Measurements from ENCODE around the gene TACC2. TPM values are rescaled to one million over a fixed set of nuclear protein-coding genes. Genes with fewer than 3 reads are reported as not detected.
"Not testable (repeated sequence)": the region's sequence is repeated elsewhere in the genome, so short reads cannot be mapped to it uniquely, and the experiment has no call there.

TACC2 gene
- total RNA-seq, 1 experiment from 2014 or later: 7.3 TPM

DNA sequence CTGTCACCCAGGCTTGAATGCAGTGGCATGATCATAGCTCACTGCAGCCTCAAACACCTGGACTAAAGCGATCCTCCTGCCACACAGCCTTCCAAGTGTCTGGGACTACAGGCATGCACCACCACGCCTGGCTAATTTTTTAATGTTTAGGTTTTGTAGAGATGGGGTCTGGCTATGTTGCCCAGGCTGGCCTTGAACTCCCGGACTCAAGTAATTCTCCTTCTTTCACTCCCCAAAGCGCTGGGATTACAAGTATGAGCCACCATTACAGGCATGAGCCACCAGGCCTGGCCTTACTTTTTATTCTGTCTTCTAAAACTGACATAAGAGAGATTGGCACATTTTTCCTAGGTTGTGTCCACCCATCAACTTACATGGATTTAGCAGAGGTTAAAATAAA lies 33.3 kb downstream of the TACC2 start:
- no peak for DNase-seq (ENCODE audit: low read depth)

DNA sequence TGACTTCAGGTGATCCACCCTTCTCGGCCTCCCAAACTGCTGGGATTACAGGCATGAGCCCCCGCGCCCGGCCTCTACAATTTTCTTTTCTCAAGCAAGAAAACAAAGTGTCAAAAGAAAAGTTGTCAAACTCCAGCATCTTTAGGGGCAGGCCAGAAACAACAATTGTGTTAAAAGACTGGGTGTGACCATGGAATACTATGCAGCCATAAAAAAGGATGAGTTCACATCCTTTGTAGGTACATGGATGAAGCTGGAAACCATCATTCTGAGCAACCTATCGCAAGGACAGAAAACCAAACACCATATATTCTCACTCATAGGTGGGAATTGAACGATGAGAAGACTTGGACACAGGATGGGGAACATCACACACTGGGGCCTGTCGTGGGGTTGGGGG lies 34.3 kb downstream of the TACC2 start:
- not testable (repeated sequence) for DNase-seq (ENCODE audit: low read depth)

DNA sequence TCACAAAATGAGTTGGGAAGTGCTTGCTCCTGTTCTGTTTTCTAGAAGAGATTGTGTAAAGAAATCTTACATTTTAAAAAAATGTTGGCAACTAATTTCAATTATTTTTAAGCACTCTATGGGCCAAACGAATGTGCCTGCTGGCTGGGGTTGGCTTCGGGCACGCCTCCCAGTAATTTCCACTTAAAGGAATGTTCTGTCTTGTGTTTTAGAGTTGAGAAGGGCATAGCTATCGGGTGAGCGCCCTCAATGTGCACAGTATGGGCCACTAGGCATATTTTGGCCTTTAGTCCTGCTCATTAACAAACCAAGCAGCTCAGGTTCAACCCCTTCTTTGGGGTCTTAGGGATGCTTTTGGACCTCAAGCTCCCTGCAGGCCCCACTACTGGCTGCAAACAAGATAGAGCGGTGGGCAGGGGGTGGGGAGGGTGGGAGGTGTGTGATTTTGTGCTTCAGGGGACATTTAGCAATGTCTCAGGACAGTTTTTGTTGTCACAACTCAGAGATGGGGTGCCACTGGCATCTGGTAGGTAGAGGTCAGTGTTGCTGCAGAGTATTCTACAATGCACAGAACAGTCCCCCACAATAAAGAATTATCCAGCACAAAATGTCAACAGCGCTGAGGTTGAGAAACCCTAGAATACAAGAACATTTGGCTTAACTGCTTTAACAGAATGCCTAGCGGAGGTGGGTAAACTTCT lies 40.7 kb downstream of the TACC2 start:
- DNase-seq (ENCODE audit: low read depth): peak; percentile 18

DNA sequence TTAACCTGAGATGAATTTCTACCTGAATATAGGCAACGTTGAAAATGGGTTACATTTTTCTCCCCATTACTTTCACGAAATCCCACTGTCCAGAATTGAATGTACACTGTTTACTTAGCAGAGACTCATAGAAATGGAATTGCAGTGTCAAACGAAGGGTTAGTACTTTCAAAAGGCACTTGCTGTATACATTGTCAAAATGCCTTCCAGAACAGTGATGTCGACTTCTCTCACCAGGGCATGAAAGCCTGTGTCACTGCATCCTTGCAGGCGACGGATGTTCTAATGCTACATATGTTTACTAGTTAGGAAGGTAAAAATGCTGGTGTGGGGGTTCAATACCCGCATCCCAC lies 41.2 kb downstream of the TACC2 start:
- no peak for DNase-seq (ENCODE audit: low read depth)

DNA sequence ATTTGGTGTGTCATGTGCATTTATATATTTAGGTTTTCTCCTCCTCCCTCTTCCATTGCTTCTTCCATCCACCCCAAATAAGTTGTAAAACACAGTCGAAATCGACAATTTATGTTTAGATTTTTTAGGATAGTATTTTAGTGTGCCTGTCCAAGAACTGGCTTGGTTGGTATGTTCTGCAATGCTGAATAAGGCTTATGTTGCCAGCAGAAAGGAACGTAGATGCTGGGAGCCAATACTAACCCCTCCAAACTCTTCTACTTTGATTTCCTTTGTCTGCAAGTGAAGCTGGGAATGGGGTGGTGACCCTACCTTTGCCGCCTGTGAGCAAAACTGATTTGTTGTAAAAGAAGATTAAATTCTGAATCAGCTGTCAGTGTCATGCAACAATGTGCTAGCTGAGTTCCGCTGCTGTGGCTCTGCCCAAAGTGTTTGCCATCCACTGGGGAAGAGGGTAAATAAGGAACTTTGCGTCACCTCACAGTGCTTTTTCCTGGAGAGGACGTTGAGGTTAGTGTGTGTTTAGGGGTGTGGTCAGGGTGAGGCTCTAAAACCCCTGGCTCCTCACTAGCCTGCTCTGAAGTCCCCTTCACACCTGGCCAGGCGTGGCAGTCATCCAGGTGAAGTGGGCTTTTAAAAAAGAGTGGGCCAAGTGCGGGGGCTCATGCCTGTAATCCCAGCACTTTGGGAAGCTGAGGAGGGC lies 44.4 kb downstream of the TACC2 start:
- DNase-seq (ENCODE audit: low read depth): no peak

DNA sequence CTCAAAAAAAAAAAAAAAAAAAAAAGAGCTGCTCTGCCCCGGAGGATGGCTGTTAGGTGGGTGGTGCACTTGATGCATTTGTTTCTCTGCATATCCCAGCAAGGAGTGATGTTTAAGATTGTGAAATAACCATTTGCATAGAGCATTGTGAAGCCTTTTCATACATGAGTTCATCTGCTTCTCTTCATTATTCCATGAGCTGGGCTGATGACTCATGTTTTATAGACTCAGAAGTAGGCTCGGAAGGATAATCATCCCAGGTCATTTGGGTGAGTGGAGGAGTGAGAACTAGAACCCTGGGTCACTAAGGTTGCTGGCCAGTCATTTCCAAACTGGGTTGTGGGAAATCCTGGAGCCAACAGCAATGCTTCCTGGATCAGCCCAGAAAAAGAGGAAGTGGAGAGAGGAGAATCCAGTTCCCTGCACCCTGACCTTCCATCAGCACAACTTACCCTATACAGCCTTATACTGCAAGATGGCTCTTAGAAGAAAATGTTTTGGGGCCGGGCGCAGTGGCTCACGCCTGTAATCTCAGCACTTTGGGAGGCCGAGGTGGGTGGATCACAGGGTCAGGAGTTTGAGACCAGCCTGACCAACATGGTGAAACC lies 45.3 kb downstream of the TACC2 start:
- peak; percentile 33 for DNase-seq (ENCODE audit: low read depth)

DNA sequence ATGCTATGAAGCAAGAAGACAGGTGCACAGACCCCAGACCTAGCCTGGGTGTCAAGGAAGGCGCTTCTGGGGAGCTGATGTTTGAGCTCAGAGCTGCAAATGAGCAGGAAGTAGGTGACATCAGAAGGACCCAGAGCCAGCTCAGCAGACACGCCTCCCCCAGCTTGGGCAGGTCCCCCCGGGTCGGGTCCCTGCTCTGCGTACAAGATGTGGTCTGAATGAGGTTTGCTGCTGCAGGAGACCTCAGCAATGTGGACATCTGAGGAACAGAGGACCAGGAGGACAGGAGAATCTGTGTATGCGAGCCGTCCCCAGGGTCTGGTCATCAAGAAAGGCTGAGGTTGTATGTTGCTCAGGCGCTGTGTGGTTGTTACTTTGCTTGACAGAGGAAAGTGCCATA lies 51.8 kb downstream of the TACC2 start:
- DNase-seq (ENCODE audit: low read depth): no peak

DNA sequence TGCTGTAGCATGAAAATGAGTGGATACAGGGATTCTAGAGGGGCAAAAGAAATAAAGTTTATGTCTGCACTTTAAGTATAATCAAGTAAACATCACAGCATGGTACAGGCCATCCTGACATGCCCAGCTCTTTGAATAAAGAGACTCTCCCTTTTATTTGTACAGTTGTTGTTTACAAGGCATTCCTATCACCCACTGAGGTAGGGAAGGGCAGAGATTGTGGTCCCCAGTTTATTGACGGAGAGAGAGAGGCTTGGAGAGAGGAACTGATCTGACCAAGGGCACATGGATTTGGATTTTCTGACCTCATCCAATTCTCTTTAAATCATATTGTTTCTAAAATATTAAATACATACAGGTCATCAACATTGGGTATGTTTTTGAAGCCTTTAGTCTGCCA lies 53.9 kb downstream of the TACC2 start:
- no peak for DNase-seq (ENCODE audit: low read depth)

DNA sequence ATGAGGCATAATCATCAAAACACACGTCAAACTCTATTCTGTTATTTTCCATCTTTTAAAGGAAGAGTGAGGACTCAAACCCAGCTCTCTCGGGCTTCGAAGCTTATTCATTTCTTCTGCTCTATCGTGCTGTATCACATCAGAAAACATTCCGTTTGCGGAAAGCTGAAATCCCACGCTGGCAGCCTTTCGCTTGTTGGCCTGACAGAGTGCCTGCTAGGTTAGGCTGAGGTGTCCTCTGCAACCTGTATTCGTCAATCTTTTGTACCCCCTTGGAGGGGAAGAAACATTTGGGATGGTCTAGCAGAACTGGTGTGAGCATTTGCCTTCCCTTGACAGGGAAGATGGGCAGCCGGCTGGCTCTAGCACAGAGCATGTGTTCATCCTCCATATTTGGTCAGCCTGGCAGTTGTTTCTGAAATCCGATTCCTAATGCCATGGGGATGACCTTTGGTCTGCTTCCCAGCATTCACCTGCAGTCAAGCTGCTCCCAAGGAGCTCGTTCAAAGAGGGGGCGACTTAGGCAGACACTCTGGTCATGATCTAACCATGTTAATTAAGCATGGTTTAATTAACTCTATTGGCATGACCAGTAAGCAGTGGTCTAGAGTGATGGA lies 55.2 kb downstream of the TACC2 start:
- peak; percentile 25 for DNase-seq (ENCODE audit: low read depth)

DNA sequence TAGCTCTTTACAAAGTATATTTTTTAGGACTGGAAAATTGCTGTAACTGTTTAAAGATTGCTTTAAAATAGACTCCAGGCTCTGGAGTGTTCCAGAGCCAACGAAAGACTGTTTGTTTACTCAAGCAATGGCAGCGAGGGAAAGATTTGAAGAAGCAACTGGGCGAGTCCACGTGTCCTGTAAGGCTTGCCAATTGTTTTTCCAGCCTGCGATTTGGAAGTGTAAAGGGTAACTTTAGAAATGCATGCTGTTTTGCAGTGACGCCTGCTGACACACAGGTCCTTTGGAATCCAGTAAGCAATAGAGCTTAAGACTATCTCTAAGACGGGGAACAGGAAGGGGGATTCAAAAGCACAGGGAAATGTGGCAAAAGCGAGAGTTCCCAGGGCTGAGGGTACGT lies 55.8 kb downstream of the TACC2 start:
- DNase-seq (ENCODE audit: low read depth): no peak

DNA sequence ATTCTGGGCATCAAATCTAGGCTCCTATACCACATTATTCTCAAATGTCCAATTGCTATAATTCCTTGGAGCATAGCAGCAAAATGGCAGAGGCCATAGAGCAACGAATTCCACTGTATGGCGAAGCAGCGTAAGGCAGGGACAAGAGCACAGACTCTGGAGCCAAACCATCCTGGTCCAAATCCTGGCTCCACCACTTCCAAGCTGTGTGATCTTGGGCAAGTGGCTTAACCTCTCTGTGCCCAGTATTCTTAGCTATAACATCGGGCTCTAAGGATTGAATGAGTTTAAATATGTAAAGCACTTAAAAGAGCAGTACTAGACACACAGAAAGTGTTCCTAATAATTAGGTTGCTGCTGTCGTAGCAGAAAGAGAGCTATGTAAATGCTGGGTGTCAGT lies 56.2 kb downstream of the TACC2 start:
- no peak for DNase-seq (ENCODE audit: low read depth)

DNA sequence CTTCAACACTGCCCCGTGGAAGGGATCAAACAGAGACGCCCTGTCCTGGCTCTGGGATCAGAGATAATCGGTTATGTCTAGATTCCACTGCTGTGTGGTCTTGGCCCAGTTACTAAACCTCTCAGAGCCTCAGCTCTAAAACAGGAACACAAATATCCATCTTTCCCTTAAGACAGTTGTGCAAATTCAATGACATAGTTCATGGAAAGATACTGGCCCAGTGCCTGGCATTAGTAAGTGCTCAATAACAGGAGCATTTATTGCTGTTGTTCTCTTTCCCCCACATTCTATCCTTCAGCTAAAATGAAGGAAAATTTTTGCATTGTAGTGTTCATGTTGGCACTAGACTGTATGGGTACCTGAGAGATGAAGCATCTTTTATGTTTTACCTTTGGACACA lies 58.6 kb downstream of the TACC2 start:
- no peak for DNase-seq (ENCODE audit: low read depth)

DNA sequence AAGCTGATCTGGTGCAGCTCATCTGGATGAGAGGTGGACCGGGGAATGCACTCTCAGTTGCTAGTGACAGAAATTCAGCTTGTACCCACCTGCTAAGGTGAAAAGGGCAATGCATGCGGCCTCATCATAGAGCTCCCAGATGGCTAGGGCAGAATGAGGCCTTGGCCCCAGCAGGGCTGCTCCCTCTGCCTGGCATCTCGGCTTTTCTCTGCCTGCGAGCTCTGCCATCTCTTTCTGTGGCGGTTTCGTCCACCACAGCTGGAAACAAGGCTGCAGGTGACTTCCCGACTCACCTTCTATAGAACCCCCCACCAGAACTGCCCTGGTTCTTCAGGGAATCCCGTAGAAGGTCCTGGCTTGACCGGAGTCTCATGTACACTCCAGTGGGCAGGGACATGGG lies 60.1 kb downstream of the TACC2 start:
- no peak for DNase-seq (ENCODE audit: low read depth)

DNA sequence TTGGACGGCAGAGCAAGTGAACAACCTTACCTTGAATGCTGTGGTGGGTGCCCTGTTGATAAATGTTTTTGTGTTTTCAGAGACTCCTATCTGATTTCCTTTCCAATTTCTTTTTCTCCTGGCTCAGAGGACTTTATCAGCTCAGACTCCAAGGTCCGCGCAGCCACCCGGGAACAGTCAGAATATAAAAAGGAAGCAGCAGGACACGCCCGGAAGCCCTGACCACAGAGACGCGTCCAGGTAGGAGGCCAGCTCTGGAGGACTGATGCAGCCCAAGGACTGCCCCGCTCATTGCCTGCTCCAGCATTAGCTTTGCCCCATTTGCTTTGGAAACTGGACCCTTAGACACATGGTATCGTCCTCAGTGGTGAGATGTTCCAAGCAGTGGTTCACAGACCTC lies 61.3 kb downstream of the TACC2 start:
- DNase-seq (ENCODE audit: low read depth): no peak

DNA sequence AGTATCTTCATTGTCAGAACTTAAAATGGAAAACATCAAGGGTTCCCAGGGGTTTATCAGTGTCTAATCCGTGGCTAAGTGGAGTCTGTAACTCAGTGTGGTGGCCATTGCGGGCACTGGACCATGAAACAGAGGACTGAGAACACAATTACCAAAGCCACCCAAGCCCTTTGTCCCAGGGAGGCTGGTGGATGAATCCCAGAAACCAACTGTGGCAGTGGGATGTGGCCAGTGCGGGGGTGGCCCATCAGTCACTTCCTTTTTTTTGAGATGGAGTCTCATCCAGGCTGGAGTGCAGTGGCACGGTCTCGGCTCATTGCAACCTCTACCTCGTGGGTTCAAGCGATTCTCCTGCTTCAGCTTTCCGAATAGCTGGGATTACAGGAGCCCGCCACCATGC lies 61.8 kb downstream of the TACC2 start:
- DNase-seq (ENCODE audit: low read depth): no peak

DNA sequence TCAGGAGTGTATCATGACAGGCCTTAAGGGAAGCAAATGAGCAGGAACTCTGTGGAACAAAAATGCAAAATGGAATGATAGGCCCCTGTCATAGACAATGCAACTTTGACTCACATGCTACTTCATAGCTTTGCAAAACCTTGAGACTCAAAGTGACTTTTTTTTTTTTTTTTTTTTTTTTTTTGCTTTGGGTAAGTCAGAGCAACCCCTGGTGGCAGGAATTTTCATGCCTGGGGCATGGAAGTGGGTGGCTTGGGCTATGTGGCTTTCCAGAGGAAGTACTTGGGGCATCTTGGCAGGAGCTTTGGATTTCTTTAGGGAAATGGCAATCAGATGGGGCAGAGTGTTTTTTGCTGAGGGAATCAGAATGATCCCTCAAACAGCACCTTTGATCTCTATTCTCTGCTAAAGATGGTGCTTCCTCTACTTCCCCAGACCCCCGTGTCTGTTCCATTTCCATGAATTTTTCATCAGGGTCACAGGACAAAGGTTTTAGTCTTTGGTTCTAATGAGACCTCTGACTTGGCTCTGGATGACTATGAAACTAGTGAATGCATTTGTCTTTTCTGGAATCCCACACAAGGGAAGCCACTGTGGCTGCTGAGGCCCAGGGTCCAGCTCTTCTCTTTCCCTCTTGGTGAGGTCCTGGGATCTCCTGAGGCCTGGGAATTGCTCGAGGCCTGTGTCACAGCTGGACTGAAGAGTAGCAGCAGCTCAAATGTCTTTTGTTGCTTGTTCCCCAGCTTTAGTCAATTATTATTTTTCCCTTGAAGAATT lies 62.8 kb downstream of the TACC2 start:
- DNase-seq (ENCODE audit: low read depth): peak; percentile 92

DNA sequence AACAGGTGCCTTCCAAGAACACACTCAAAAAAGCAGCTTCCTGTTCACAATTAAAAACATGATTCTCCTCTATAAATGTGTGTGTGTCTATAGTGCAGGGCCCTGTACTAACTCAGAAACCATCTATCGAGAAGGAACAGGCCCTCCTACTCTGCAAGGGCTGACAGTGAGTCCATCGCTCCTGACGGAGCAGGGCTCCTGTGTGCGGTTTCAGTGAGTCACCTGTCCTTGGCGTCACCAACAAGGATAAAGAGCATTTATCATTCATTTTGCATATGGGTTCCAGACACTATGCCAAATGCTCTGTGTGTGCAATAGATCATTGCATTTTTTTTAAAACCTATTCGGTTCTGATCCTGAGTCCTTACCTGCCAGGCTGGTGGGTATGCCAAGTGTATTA lies 63.7 kb downstream of the TACC2 start:
- DNase-seq (ENCODE audit: low read depth): peak; percentile 61

DNA sequence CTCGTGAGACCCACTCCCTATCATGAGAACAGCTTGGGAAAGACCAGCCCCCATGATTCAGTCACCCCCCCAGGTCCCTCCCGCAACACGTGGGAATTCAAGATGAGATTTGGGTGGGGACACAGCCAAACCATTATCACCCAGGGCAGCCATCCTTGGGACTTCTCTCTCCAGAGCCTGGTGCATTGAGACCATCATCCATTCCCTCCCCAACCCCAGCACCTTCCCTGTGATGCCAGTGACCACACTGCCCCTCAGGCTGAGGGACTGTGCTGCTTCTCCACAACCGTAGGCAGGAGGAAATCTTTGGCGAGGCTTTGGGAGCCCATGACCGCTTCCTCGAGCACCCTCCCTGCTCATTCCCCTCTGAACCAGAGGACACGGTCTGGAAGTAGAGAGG lies 64.4 kb downstream of the TACC2 start:
- DNase-seq (ENCODE audit: low read depth): no peak

DNA sequence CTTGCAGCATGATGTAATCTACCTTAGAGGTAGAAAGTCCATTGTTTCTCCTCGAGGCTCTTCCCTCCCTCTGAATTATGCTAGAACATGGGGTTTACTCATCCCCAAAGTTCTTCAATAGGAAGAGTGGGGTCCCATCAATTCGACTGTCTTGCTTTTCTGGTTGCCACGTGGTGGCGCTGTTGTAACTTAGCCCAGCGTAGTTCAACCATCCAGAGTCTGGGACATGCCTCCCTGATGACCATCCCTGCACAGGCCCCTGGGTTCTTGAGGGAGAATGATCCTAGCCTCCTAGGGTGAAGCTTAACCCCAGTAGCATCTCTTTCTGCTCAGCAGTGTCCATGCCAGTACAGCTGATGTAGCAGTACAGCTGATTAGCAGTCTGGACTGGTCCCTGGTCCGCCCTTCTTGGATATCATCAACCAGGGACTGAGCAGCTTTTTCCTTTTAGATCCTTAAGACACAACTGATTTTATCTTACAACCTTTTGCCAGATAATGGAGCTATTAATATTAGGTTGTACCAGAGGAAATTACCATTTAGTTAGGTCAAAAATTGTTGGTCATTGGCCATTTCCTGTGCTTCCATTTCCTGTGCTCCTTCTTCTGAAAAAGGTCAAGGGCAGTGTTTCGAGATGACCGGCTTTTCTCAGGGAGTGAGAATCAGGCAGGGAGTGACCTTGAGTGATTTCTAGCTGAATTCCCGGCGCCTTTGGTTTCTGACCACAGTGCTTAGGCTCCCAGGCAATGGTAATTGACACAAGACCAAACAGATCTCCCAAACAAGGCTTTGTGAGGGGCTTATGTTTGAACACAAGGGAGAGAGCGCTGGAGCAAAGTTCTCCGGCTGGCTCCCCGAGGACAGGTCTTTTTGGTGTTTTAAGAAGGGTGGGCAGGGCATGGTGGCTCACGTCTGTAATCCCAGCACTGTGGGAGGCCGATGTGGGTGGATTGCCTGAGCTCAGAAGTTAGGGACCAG lies 65.4 kb downstream of the TACC2 start:
- DNase-seq (ENCODE audit: low read depth): peak; percentile 54

DNA sequence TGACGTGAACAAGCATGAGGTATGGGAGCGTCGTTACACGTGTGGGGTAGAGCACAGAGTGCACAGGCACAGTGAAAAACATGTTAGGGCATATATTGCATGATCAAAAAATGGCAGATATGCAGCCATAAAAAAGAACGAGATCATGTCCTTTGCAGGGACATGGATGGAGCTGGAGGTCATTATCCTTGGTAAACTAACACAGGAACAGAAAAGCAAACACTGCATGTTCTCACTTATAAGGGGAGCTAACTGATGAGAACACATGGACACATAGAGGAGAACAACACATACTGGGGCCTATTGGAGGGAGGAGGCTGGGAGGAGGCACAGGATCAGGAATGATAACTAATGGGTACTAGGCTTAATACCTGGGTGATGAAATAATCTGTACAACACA lies 66.3 kb downstream of the TACC2 start:
- no peak for DNase-seq (ENCODE audit: low read depth)
